NAMALWA (cell line): ENCODE data around the gene IGSF21.

Experiments
- DNase-seq: peaks from one replicate; pipeline ENCODE4 v3.0.0-alpha.2; 2015; ENCODE audit warnings: low spot score

The IGSF21 gene

GRCh38 chr1:18107369-18108298, at the start of gene IGSF21:
TSS of gene IGSF21 (plus strand) at chr1:18107798. CDS start at chr1:18108129, 331 bp downstream.
- no peak for DNase-seq

- DNase-seq: no peak
These were observed 49.2 kb upstream of the IGSF21 start for GRCh38 chr1:18058206-18058921.

GRCh38 chr1:18058981-18059605, 48.5 kb upstream of the IGSF21 start:
- no peak for DNase-seq

GRCh38 chr1:18060366-18060765, 47.2 kb upstream of the IGSF21 start:
- no peak for DNase-seq

DNA sequence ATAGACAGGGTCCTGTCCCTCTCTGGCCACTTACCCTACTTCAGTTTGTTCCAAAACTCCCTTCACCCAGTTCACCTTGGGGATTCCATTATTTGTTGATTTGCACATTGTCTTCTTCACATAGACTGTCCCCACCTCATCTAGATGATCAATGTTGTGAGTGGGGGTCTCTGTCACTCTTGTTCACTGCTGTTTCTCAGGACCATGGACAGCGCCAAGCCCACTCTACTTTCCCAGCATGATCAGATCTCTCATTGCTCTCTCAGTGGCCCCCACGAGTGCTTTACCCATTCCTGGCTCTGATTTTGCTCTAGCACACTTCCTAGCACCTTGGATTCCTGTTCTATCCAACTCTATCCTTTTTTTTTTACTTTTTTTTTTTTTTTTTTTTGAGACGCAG, 45.4 kb upstream of the IGSF21 start:
- peak; percentile 11 for DNase-seq

DNA sequence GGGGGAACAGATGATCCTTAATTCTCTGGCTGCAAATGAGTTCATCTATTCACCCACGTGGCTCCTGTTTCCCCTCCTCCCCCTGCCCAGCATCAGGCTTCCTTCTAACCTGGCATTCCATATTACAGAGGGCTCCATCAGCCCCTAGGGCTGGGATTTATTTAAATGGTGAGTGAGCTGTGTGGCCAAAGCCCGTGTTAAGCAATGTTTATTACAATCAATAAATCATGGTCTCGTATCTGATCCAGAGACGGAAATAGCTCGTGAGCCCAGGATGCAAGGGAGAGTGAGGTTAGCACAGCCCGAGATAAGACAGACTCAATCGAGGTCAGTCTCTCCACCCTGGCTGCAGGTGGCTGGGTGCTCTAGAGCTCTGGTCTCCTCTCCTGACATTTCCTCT, 43.1 kb upstream of the IGSF21 start:
- no peak for DNase-seq

- no peak for DNase-seq
These were observed 41.0 kb upstream of the IGSF21 start for GRCh38 chr1:18066576-18066975.

DNA sequence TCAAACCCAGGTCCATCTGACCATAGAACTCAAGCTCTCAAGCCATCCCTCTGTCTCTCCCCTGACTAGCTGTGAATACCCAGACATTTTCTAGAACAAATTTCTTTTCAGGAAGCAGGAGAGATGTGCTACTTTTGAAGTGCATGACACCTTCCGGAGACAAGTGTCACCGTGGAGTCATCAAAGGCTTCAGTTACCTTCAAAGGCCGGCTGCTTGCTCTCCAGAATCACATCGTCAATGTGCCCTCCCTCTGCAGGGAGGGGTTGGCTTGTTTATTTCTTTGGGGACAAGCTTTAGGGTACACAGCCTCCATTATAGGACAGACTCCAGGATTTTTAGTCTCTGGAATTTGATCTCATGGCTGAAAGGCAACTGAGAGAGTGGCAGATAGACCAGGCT, 37.7 kb upstream of the IGSF21 start:
- DNase-seq: no peak

DNA sequence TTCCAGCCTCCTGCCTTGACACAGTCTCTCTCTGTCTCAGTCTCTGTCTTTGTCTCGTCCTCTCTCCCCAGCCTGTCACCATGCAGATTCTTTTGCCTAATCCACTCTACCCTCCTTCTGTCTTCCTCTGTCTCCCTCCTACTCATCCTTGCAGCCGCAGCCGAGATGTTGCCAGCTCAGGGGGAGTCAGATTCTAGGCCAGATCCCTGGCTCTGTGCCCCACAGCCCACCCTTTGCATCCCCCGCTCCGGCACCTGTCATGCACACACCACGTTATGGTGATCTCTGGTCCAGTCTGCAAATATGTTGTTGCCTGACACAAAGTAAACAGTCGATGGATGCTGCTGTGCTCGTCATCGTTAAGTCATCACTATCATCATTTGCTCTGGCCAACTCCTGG, 35.5 kb upstream of the IGSF21 start:
- DNase-seq: no peak

DNA sequence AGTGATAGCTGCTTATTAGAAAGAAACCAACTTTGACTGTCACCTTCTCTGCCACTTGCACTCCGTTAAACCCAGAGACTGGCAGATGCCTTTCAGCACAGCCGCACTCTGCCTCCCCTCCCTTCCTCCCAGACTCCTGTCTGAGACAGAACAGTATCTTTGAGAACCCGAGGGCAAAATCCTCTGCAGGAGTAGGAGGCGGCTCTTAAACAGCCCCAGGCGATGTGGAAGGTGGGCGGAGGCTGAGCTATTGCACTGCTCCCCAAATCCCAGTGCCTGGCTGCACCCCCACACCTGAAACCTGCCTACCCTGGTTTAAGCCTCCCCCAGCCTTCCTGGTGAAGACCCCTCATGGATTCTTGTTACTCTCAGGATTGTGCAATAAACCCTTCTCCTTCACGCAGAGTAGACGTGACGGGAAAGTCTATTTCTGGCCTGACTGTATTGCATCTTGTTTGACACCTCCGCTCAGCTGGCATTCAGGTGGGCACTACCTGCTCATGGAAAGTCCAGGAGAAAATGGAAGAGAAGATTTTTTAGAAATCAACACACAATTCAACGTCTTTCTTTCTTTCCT, 34.4 kb upstream of the IGSF21 start:
- no peak for DNase-seq

DNA sequence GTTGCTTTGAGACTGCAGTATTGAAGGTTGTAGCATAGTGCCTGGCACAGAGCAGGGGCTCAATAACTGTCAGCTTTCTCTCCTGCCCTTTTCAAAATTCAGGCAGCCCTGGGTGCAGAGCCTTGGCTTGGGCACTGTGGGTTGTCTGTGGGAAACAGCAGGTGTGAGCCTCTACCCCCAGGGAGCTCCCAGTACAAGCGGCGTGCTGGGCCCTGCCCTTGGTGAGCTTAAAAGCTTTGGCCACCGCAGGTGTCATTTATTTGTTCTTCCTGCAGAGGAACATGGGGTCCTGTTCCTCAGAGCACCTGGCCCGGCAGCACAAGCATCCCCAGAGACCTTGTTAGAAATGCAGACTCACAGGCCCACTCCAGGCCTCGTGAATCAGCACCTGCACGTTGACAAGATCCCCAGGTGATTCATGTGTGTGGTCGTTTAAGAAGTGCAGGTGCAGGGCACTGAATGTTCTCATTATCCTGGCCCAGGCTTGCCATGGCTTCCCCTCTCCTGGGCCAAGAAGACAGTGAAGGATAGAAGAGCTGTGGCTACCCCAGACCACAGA, 29.9 kb upstream of the IGSF21 start:
- no peak for DNase-seq

- DNase-seq: no peak
These were observed 27.5 kb upstream of the IGSF21 start for GRCh38 chr1:18079941-18080735.

GRCh38 chr1:18085387-18086074, 22.1 kb upstream of the IGSF21 start:
- DNase-seq: no peak

DNA sequence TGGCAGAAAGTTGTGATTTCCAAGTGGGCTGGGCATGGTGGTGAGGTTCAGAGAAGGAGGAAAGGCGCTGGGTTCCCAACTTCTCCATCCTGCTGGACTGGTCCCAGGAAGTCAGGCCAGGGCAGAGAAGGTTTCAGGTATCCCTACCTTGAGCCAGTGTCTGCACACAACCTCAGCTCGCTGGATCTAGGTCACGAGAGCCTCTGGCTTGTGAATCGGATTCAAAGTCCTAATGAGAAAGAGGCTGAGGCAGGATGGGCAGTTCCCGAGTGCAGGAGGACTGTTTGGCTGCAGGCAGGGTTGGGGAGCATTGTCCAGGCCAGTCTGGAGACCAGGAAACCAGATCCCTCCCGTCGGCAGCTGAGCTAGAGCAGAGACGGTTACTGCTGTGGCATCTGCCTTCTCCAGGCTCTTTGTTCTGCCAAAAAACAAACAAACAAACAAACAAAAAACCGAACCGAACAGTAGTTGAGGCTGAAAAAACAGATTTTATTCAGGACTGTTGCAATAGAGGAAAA, 19.5 kb upstream of the IGSF21 start:
- no peak for DNase-seq

- DNase-seq: no peak
These were observed 18.1 kb upstream of the IGSF21 start for GRCh38 chr1:18089488-18089887.

- DNase-seq: no peak
These were observed 17.0 kb upstream of the IGSF21 start for GRCh38 chr1:18090636-18091035.

- DNase-seq: no peak
These were observed 15.7 kb upstream of the IGSF21 start for GRCh38 chr1:18091660-18092446.

GRCh38 chr1:18093193-18093592, 14.4 kb upstream of the IGSF21 start:
- DNase-seq: no peak

DNA sequence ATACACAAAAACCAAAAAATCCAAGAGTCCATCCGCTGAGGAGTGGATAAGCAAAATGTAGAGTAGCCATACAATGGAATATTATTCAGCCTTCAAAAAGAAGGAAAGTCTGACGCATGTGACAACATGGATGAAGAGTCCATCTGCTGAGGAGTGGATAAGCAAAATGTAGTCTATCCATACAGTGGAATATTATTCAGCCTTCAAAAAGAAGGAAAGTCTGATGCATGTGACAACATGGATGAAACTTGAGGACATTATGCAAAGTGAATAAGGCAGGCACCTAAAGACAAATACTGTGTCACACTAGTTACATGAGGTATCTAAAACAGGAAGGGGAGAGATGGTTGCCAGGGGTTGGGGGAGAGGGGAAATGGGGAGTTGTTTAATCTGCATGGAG, 14.0 kb upstream of the IGSF21 start:
- no peak for DNase-seq

GRCh38 chr1:18094096-18094495, 13.5 kb upstream of the IGSF21 start:
- DNase-seq: no peak
